GM12872 (cell line): ENCODE results near the gene CFAP46.

ENCODE experiments used
- TF ChIP-seq, protein P1 (sequence below): IDR thresholded peaks from 3 replicates; pipeline ENCODE4 v1.5.1; 2011; ENCODE audit warnings: low read depth, mild to moderate bottlenecking, low read length, moderate library complexity; ENCODE audit not compliant: insufficient read depth

CFAP46 gene

DNA sequence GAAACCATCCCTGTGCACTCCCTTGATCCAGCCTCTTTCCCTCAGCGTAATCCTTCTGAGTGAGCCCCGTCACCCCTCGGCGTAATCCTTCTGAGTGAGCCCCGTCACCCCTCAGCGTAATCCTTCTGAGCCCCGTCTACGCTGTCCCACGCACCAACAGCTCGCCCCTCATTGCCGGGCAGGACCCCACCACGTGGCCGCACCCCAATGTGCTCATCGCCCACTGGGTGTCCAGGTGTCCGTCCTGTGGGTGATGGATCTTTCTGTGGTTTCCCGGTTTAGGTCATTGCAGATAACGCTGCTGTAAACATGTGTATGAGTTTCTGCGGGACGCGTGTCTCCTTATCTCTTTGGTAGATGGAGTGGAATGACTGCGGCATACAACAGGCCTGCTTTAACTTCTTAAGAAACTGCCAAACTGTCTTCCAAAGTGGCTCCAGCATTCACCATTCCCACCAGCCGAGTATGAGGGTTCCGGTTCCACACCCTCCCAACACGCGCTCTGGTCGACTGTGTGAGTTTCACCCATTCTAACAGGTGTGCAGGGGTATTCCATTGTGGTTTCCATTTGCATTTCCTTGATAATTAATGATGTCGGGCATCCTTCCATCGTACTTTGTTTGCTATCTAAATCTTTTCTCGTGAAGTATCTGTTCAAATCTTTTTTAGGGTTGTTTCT, 114.4 kb downstream of the CFAP46 start:
- TF ChIP-seq, protein P1, sequence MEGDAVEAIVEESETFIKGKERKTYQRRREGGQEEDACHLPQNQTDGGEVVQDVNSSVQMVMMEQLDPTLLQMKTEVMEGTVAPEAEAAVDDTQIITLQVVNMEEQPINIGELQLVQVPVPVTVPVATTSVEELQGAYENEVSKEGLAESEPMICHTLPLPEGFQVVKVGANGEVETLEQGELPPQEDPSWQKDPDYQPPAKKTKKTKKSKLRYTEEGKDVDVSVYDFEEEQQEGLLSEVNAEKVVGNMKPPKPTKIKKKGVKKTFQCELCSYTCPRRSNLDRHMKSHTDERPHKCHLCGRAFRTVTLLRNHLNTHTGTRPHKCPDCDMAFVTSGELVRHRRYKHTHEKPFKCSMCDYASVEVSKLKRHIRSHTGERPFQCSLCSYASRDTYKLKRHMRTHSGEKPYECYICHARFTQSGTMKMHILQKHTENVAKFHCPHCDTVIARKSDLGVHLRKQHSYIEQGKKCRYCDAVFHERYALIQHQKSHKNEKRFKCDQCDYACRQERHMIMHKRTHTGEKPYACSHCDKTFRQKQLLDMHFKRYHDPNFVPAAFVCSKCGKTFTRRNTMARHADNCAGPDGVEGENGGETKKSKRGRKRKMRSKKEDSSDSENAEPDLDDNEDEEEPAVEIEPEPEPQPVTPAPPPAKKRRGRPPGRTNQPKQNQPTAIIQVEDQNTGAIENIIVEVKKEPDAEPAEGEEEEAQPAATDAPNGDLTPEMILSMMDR: no peak

DNA sequence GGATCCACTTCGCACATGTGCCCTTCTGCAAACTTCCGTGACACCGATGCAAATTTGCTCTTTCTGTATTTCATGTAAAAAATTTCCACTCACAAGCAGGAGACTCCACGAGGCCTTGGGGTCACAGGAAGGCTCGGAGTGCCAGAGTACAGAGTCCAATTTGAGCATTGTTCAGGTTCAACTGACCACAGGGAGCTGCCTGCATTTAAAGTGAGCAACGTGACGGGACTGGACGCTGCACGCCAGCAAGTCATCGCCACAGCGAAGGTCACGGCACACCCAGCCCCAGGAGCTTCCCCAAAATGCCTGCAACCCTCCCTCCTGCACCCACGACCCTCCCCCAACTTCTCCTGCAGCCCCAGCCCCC, 115.0 kb downstream of the CFAP46 start:
- TF ChIP-seq, protein P1: no peak

DNA sequence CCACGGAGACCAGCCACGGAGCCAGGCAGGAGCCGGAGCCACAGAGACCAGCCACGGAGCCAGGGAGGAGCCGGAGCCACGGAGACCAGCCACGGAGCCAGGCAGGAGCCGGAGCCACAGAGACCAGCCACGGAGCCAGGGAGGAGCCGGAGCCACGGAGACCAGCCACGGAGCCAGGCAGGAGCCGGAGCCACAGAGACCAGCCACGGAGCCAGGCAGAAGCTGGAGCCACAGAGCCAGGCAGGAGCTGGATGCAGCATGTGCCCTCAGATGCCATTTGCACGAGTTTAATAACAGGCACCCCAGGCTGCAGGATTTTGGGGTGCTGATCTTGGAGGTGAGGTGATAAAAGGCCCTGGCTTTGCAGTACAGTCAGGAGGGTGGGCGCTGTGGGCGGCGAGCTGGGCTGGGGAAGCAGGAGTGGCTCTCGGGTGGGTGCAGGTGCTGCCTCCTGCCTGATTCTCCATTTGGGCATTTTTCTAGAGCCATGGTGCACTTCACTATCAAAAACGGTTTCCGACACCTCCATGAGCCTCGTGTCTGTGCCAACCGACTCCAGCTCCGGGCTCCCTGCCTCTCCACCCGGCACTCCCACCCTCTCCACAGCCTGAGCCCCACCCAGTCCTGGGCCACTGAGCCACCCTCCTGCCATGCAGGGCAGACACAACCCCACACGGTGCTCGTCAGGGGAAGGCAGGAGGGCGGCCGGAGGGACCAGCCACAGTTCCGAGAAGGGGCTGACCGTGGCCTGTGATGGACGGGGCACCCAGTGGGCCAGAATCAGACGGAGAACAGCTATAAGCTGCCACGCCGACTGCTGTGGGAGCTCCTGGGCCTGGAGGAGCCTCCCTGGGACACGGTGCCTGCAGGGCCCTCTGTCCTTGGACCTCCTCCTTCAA, 115.6 kb downstream of the CFAP46 start:
- TF ChIP-seq, protein P1: no peak

DNA sequence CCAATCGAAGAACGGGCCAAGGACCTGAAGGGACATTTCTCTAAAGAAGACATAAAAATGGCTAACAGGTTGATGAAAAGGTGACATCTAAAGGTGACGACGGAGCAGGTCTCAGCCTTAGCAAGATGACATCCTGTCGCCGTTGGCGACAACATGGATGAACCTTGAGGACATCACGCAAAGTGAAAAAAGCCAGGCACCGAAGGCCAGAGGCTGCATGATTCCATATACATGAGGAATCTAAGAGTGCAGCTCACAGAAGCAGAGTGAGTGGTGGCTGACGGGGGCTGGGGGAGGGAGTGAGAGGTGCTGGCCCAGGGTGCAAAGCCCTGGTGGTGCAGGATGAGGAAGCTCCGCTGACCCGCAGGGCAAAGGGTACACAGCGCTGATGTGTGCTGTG, 122.3 kb downstream of the CFAP46 start:
- TF ChIP-seq, protein P1: no peak

DNA sequence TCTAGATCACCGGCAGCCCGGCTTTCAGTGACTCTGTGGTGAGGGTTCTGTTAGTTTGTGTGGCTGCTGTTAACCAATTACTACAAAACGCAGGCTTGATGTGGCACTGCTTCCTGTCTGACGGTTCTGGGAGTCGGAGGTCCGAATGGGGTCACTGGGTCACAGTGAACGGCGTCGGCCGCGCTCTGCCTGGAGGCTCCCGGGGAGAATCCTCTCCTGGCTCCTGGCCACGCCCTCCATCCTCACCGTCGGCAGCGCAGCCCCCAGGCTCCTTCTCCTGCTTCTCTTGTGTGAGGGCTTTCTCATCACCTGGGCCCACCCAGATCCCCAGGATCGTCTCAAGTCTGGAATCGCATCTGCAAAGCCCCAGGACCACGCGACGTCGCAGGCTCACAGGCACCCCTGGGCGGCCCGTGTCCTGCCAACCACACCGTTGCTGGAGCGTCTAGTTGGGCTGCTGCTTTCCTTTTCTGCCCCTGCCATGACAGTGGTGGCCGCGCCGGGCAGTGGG, 124.6 kb downstream of the CFAP46 start:
- TF ChIP-seq, protein P1: no peak

DNA sequence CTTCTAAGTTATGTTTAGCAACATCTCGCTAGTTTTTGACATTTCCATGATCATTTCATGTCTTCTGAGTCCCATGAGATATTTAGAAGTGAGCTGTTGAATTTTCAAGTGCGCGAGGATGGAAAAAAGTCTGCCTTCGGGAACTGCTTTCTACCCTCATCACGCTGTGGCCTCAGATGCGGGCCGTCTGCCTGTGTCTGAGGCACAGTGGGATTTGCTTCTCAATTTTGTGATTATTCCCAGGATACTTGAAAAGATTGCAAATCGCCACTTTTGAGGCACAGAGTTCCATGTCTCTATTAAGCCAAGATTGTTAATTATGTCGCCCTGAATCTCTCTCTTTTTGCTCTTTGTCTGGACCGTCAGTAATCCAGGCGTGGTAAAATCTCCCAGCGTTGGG, 125.7 kb downstream of the CFAP46 start:
- TF ChIP-seq, protein P1: no peak

DNA sequence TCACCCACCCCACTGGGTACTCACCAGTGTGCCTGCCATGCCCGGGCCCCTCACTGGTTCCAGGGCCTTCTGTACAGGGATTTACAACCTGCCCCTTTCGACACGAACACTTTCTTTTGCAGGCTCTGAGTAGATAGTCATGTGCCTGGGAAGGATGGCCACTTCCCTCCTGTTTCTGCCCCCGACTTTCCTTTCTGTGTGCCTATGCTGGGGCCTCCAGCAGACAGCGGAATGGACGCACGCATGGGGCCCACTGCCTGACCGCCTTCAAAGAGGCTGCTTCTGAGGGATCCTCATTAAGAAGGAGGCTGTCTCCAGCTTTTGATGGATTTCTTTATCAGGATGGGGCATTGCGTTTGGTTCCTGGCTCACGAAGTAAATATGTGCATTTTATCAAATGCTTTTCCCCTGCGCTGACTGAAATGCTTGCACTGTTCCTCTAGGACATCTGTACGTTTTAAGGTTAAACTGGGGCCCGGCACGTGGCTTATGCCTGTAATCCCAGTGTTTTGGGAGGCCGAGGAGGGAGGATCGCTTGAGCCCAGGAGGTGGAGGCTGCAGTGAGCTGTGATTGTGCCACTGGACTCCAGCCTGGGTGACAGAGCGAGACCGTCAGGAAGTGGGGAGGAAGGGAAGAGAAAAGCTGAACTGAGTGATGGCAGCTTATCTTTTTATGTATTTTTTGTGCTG, 127.1 kb downstream of the CFAP46 start:
- TF ChIP-seq, protein P1: no peak
